HG03139 (cell line): ENCODE measurements around the gene IRX1.

ENCODE experiments used
- ATAC-seq: cut with Tn5 transposase; IDR thresholded peaks from one replicate; pipeline ENCODE4 v1.9.1; 2021; ENCODE audit not compliant: unreplicated experiment

IRX1 gene

GRCh38 chr5:3595006-3595961 is at the start of gene IRX1:
Gene IRX1 (plus strand): TSS chr5:3595832. CDS start chr5:3596106, 274 bp downstream.
- ATAC-seq = no peak

GRCh38 chr5:3546028-3546427 is 49.6 kb upstream of the IRX1 start:
- ATAC-seq = no peak

GRCh38 chr5:3564116-3564515 is 31.5 kb upstream of the IRX1 start:
- ATAC-seq = no peak

GRCh38 chr5:3564827-3565518 is 30.7 kb upstream of the IRX1 start:
- ATAC-seq = no peak

- ATAC-seq = no peak
These were observed 10.7 kb upstream of the IRX1 start for GRCh38 chr5:3584724-3585531.

GRCh38 chr5:3590161-3590966 is 5.3 kb upstream of the IRX1 start:
- no peak for ATAC-seq

GRCh38 chr5:3590967-3591900 is 4.4 kb upstream of the IRX1 start:
- ATAC-seq = no peak

GRCh38 chr5:3592298-3592697 is 3.3 kb upstream of the IRX1 start:
- no peak for ATAC-seq

GRCh38 chr5:3593771-3594509 is 1.7 kb upstream of the IRX1 start:
- ATAC-seq = no peak

- no peak for ATAC-seq
These were observed 1.1 kb upstream of the IRX1 start for GRCh38 chr5:3594510-3595005.

- no peak for ATAC-seq
These were observed 711 bp downstream of the IRX1 start for GRCh38 chr5:3596261-3596825.

GRCh38 chr5:3596857-3597166 is 1.2 kb downstream of the IRX1 start:
- ATAC-seq = no peak

- ATAC-seq = no peak
These were observed 1.8 kb downstream of the IRX1 start for GRCh38 chr5:3597167-3598007.

GRCh38 chr5:3598207-3598606 is 2.6 kb downstream of the IRX1 start:
- no peak for ATAC-seq

- ATAC-seq = no peak
These were observed 3.2 kb downstream of the IRX1 start for GRCh38 chr5:3598769-3599211.

GRCh38 chr5:3599226-3600105 is 3.8 kb downstream of the IRX1 start:
- no peak for ATAC-seq
